ENCODE data around the gene CCL24. TPM values are rescaled to one million over a fixed set of nuclear protein-coding genes. Genes with fewer than 3 reads are reported as not detected.
"Not testable (repeated sequence)": the region's sequence is repeated elsewhere in the genome, so short reads cannot be mapped to it uniquely, and the experiment has no call there.

CCL24 gene
- total RNA-seq, 1 donor from 2014 or later: not detected

GRCh38 chr7:75850235-75850634 lies 36.6 kb upstream of the CCL24 start:
- Mint-ChIP-seq H3K4me3 (ENCODE audit: unreplicated experiment) (no peak overlapping the region), H3K9me3 (ENCODE audit: low read depth) (no peaks in the 10 kb centered on the region), H3K4me1 (ENCODE audit: low read depth) (no peaks in the 10 kb centered on the region), H3K27me3 (ENCODE audit: low read depth) (peaks cover 6% of the 10 kb centered on the region), H3K36me3 (ENCODE audit: low read depth) (no peaks in the 10 kb centered on the region), H3K27ac (ENCODE audit: unreplicated experiment) (no peak overlapping the region)
- TF ChIP-seq CTCF (IDR thresholded peaks at IDR 0.05): no peak
- no peak for DNase-seq (ENCODE audit: low spot score)

GRCh38 chr7:75849573-75849972 lies 36.0 kb upstream of the CCL24 start:
- no peak for TF ChIP-seq CTCF (IDR thresholded peaks at IDR 0.05)
- H3K4me3 Mint-ChIP-seq (ENCODE audit: unreplicated experiment): no peak overlapping the region
- H3K27me3 Mint-ChIP-seq (ENCODE audit: low read depth): peaks cover 6% of the 10 kb centered on the region
- H3K27ac Mint-ChIP-seq (ENCODE audit: unreplicated experiment): no peak overlapping the region
- H3K9me3 Mint-ChIP-seq (ENCODE audit: low read depth): no peaks in the 10 kb centered on the region
- no peak for DNase-seq (ENCODE audit: low spot score)
- no peaks in the 10 kb centered on the region for H3K36me3 Mint-ChIP-seq (ENCODE audit: low read depth)
- H3K4me1 Mint-ChIP-seq (ENCODE audit: low read depth): no peaks in the 10 kb centered on the region

GRCh38 chr7:75847707-75848106 lies 34.1 kb upstream of the CCL24 start:
- Mint-ChIP-seq H3K27ac (ENCODE audit: unreplicated experiment) (no peak overlapping the region), H3K4me1 (ENCODE audit: low read depth) (peaks cover 6% of the 10 kb centered on the region), H3K36me3 (ENCODE audit: low read depth) (no peaks in the 10 kb centered on the region), H3K27me3 (ENCODE audit: low read depth) (peaks cover 6% of the 10 kb centered on the region), H3K4me3 (ENCODE audit: unreplicated experiment) (no peak overlapping the region), H3K9me3 (ENCODE audit: low read depth) (no peaks in the 10 kb centered on the region)
- no peak for DNase-seq (ENCODE audit: low spot score)
- no peak for TF ChIP-seq CTCF (IDR thresholded peaks at IDR 0.05)

- not testable (repeated sequence) for H3K27ac Mint-ChIP-seq (ENCODE audit: unreplicated experiment); H3K9me3 Mint-ChIP-seq (ENCODE audit: low read depth); H3K36me3 Mint-ChIP-seq (ENCODE audit: low read depth)
Measured at GRCh38 chr7:75845132-75845531, 31.5 kb upstream of the CCL24 start.

GRCh38 chr7:75844158-75844557 lies 30.6 kb upstream of the CCL24 start:
- Mint-ChIP-seq H3K36me3 (ENCODE audit: low read depth) (no peaks in the 10 kb centered on the region), H3K4me1 (ENCODE audit: low read depth) (peaks cover 10% of the 10 kb centered on the region), H3K4me3 (ENCODE audit: unreplicated experiment) (no peak overlapping the region), H3K9me3 (ENCODE audit: low read depth) (no peaks in the 10 kb centered on the region), H3K27me3 (ENCODE audit: low read depth) (peaks cover 6% of the 10 kb centered on the region), H3K27ac (ENCODE audit: unreplicated experiment) (no peak overlapping the region)
- no peak for DNase-seq (ENCODE audit: low spot score)
- no peak for TF ChIP-seq CTCF (IDR thresholded peaks at IDR 0.05)

More at GRCh38 chr7:75845132-75845531, 31.5 kb upstream of the CCL24 start:
- not testable (repeated sequence) for H3K27me3 Mint-ChIP-seq (ENCODE audit: low read depth); H3K4me1 Mint-ChIP-seq (ENCODE audit: low read depth); H3K4me3 Mint-ChIP-seq (ENCODE audit: unreplicated experiment); DNase-seq (ENCODE audit: low spot score)

GRCh38 chr7:75843613-75844116 lies 30.1 kb upstream of the CCL24 start:
- DNase-seq (ENCODE audit: low spot score): no peak
- Mint-ChIP-seq H3K9me3 (ENCODE audit: low read depth) (no peaks in the 10 kb centered on the region), H3K4me1 (ENCODE audit: low read depth) (peaks cover 10% of the 10 kb centered on the region), H3K27me3 (ENCODE audit: low read depth) (peaks cover 6% of the 10 kb centered on the region), H3K36me3 (ENCODE audit: low read depth) (no peaks in the 10 kb centered on the region), H3K4me3 (ENCODE audit: unreplicated experiment) (no peak overlapping the region), H3K27ac (ENCODE audit: unreplicated experiment) (no peak overlapping the region)
- TF ChIP-seq CTCF (IDR thresholded peaks at IDR 0.05): no peak

All from chondrocyte (in vitro differentiated cells).